Right cardiac atrium (tissue), 5 donors: ENCODE results near the gene SIPA1L3. TPM values are rescaled to one million over a fixed set of nuclear protein-coding genes. Genes with fewer than 3 reads are reported as not detected.
"Not testable (repeated sequence)": the region's sequence is repeated elsewhere in the genome, so short reads cannot be mapped to it uniquely, and the experiment has no call there.

Experiments used
- ATAC-seq, 2 donors: fragments of 200-7000 bp; cut with Tn5 transposase; one replicate each; pipeline versions ENCODE4 v1.8.0 to v1.9.1; 2020; ENCODE audit warnings: moderate library complexity in 2 of 2, mild to moderate bottlenecking in 1 of 2
- DNase-seq, 3 donors: peaks; one replicate each; pipeline ENCODE4 v3.0.0-alpha.2; 2020
- H3K27ac ChIP-seq: one replicate; pipeline ENCODE4 v1.5.1; 2013; ENCODE audit warnings: mild to moderate bottlenecking, low read length, control low read depth, moderate library complexity
- H3K27me3 ChIP-seq: one replicate; pipeline ENCODE4 v1.6.1; 2013; ENCODE audit not compliant: control insufficient read depth, insufficient read depth
- H3K4me1 ChIP-seq: one replicate; pipeline ENCODE4 v1.6.1; 2013; ENCODE audit warnings: low read length; ENCODE audit not compliant: control insufficient read depth, insufficient read depth
- H3K4me3 ChIP-seq: one replicate; pipeline ENCODE4 v1.5.1; 2013; ENCODE audit warnings: low read length, control low read depth
- H3K9me3 ChIP-seq: one replicate; pipeline ENCODE4 v1.6.1; 2013; ENCODE audit warnings: low read length; ENCODE audit not compliant: control insufficient read depth
- WGBS: extraction: QIAGEN DNeasy Blood & Tissue Kit; methylation state at CpG from one replicate; pipeline ENCODE4 v1.1.7; 2013; 5-methylcytosine and 5-hydroxymethylcytosine counted together
- intact Hi-C, 4 donors: fragments of 100-400 bp; cut with DNase I; formaldehyde crosslinking; loops; one replicate each; pipeline versions ENCODE4 v1.11.0 to v1.14.0; 2022 to 2023
- polyA plus RNA-seq: library from polyadenylated mRNA; stranded (reverse); fragments of 200-250 nt; gene quantifications from one replicate; pipeline ENCODE4 v1.2.3, GENCODE V29; 2013
- total RNA-seq, 4 donors: library from RNA; stranded (reverse); fragmentation: NEBNext Ultra II Directional; extraction: Animal tissue kit (Norgen Biotek cat#: 25700); gene quantifications; one replicate each; pipeline ENCODE4 v1.2.1, GENCODE V29; 2021
- donor health status: healthy with polysubstance abuse.
- donor health status: DM: no; HTN: yes; CAD: no.
- donor health status: DM: no; HTN: no; CAD: no.
- donor health status: DM: no; HTN: yes; CAD: no; lungs with severe emphysema.
- donor health status: DM: yes; HTN: yes; CAD: no.

The SIPA1L3 gene
- total and polyA plus RNA-seq, 5 donors = 7.5 to 19.8 (median 10.2) TPM

DNA sequence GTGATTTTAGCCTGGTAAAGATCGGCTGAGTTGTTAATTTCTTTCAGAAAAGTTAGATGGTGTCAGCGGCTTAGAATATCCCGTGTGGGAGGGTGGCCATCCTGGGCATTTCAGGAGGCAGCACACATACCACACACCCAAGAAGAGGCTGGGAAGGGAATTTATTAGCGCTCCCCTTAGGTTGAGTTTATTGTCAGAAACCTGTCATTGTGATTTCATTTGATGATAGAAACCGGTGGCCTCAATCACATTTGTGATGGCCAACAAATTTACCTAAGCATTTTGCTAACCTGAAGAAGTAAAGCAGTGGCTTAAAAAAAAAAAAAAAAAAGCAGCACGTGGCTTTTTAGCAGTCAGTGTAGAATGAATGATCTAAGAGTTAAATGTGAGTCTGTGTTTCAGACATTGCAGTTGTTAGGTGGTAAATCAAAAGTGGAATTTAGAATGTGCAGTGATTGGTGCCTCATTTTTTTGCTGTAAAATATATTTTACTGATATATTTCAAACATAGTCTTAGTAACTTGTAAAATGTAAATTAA, 2.7 kb downstream of the SIPA1L3 start:
- ATAC-seq (no peak), DNase-seq (no peak)
- 66% methylated on average over 6 of the region's 6 CpGs for WGBS
- H3K9me3 ChIP-seq = no peaks in the 10 kb centered on the region
- intact Hi-C loops = loop anchor here in 3 of 4 donors (10.0 kb wide), 4 partner anchors 225 to 425 kb away; partner anchors contain the start of genes CATSPERG (in 2 of the 3) and PPP1R14A (in 1 of the 3)
- no peak overlapping the region for H3K4me3 ChIP-seq
- H3K27me3 ChIP-seq = no peaks in the 10 kb centered on the region
- no peak overlapping the region for H3K27ac ChIP-seq
- peaks cover 6% of the 10 kb centered on the region for H3K4me1 ChIP-seq

DNA sequence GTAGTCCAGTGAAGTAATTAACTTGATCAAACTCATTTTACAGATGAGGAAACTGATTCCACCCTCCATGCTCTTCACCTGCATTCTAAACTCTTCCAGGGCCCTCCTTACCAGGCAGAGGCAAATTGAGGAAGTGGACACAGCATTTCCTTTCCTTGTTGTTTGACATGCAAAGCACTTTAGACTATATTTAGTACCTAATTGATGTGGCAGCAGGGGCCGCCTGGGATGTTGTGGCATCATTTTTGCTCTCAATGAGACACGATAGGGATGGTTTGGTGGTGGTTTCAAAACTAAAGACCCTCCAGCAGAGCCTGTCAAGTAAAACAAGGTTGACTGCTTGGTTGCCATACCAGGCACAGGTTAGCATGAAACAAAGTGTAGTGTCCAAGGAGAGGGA, 7.9 kb downstream of the SIPA1L3 start:
- 41% methylated on average over 2 of the region's 2 CpGs for WGBS
- Histone ChIP-seq H3K27ac (no peak overlapping the region), H3K9me3 (no peaks in the 10 kb centered on the region), H3K4me1 (no peaks in the 10 kb centered on the region), H3K4me3 (no peak overlapping the region), H3K27me3 (no peaks in the 10 kb centered on the region)
- ATAC-seq (no peak), DNase-seq (no peak)
- intact Hi-C loops = no loop called here

DNA sequence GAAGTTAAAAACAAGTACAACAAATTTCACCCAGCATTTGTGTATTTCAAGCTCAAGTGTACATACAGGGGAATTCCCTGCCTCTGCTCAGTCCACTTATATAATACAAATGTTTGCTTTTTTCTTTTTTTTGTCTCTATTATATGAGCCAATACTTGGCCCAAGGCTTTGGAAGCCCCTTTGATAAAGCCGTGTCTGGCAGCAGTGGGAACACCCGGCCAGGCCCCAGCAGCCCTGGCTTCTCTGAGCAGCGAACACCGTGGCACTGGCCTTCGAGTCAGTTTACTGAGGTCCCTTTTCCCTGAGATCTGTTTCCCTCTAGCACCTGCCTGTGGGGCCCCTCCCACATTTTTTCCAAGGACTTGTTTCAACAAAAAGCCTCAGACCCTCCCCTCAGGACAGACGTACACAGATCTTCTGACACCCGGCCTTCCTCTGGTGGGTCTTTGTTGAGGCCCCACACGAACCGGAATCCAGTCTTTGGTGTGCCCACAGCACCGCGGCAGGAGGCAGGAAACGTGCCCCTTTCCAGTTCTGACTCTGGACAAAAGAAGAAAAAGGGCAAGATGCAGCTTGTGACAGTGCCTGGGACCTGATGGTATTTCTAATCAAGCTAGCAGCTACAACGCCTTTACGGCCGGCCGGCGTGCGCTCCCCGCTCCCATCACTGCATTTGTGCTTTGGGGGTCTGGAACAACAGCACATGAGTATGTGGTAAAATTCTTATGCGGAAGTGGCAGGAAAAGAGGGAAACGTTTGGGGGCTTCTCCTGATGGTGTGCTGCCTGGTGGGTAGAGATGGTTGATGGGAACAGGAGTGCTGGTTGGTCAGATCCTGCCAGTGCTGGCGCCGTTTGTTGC, 13.8 kb downstream of the SIPA1L3 start:
- H3K9me3 ChIP-seq = no peaks in the 10 kb centered on the region
- WGBS = 73% methylated on average over 23 of the region's 23 CpGs
- H3K4me3 ChIP-seq = no peak overlapping the region
- no peak overlapping the region for H3K27ac ChIP-seq
- H3K4me1 ChIP-seq = no peaks in the 10 kb centered on the region
- H3K27me3 ChIP-seq = no peaks in the 10 kb centered on the region
- ATAC-seq = no peak
- no peak for DNase-seq
- intact Hi-C loops = no loop called here

DNA sequence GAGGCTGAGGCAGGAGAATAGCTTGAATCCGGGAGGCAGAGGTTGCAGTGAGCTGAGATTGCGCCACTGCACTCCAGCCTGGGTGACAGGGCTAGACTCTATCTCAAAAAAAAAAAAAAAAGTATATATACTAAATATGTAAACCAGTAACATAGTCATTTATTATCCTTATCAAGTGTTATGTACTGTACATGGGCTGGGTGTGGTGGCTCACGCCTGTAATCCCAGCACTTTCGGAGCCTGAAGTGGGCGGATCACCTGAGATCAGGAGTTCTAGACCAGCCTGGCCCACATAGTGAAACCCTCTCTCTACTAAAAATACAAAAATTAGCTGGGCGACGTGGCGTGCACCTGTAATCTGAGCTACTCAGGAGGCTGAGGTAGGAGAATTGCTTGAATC, 17.6 kb downstream of the SIPA1L3 start:
- H3K9me3 ChIP-seq, intact Hi-C loops, H3K4me3 ChIP-seq, H3K27me3 ChIP-seq, DNase-seq, H3K4me1 ChIP-seq, ATAC-seq, H3K27ac ChIP-seq: not testable (repeated sequence)
- WGBS = 96% methylated on average over 8 of the region's 8 CpGs

DNA sequence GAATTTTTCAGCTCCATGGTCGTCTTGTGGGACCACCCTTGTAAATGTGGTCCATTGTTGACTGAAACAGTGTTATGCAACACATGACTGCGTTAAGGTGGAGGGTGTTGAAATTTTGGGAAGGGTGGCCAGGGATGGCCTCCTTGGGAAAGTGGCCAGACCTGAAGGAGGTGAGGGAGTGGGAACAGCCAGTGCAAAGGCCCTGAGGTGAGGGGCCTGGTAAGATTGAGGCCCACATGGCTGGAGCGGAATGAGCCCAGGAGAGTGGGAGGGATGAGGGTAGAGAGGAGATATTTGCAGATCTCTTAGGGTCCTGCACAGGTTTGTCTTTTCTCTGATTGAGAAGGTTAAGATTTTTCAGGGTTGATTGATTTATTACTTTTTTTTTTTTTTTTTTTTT, 18.2 kb downstream of the SIPA1L3 start:
- no peak overlapping the region for H3K27ac ChIP-seq
- H3K4me3 ChIP-seq = no peak overlapping the region
- no peaks in the 10 kb centered on the region for H3K27me3 ChIP-seq
- ATAC-seq (no peak), DNase-seq (no peak)
- H3K4me1 ChIP-seq = no peaks in the 10 kb centered on the region
- 97% methylated on average over 3 of the region's 3 CpGs for WGBS
- H3K9me3 ChIP-seq = no peaks in the 10 kb centered on the region
- intact Hi-C loops = no loop called here

DNA sequence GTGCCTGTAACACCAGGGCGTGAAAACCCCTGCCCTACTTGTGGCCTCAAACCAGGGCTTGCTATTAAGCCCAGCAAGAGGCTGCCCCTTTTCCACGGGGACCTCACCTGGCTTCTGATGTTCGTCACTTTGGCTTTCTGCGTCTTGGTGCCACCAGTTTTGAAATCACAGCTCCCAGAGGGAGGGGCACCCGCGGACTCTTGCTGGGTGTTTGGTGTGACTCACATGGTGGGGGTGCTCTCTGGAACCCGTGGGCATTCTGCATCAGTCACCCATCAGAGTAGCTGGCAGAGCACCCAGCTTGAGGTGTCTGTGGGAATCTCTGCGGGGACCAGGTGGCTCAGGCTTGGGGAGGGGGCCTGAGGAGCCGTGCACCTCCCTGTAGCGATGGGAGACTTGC, 19.2 kb downstream of the SIPA1L3 start:
- H3K9me3 ChIP-seq = no peaks in the 10 kb centered on the region
- no peak overlapping the region for H3K4me3 ChIP-seq
- no peaks in the 10 kb centered on the region for H3K27me3 ChIP-seq
- no peak for DNase-seq
- intact Hi-C loops = no loop called here
- no peak for ATAC-seq
- WGBS = 89% methylated on average over 10 of the region's 10 CpGs
- H3K27ac ChIP-seq = no peak overlapping the region
- H3K4me1 ChIP-seq = no peaks in the 10 kb centered on the region

DNA sequence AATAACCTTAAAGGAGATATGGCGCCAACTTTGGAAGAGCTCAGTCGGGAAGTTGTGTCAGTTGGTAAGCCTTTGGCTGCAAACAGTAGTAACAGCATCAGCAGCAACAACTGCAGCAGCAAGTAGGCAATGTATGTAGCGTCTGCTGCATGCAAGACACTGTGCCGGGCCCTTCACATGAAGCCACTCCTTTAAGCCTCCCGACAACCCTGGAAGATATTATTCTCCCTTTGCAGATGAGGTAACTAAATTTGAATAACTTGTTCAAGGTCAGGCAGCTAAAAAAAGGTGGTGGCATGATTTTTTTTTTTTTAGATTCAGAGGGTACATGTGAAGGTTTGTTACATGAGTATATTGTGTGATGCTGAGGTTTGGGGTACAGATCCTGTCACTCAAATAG, 19.7 kb downstream of the SIPA1L3 start:
- intact Hi-C loops = no loop called here
- H3K4me1 ChIP-seq = no peaks in the 10 kb centered on the region
- H3K9me3 ChIP-seq = no peaks in the 10 kb centered on the region
- no peak overlapping the region for H3K27ac ChIP-seq
- DNase-seq (no peak), ATAC-seq (no peak)
- H3K27me3 ChIP-seq = no peaks in the 10 kb centered on the region
- 86% methylated on average over 5 of the region's 5 CpGs for WGBS
- H3K4me3 ChIP-seq = no peak overlapping the region

DNA sequence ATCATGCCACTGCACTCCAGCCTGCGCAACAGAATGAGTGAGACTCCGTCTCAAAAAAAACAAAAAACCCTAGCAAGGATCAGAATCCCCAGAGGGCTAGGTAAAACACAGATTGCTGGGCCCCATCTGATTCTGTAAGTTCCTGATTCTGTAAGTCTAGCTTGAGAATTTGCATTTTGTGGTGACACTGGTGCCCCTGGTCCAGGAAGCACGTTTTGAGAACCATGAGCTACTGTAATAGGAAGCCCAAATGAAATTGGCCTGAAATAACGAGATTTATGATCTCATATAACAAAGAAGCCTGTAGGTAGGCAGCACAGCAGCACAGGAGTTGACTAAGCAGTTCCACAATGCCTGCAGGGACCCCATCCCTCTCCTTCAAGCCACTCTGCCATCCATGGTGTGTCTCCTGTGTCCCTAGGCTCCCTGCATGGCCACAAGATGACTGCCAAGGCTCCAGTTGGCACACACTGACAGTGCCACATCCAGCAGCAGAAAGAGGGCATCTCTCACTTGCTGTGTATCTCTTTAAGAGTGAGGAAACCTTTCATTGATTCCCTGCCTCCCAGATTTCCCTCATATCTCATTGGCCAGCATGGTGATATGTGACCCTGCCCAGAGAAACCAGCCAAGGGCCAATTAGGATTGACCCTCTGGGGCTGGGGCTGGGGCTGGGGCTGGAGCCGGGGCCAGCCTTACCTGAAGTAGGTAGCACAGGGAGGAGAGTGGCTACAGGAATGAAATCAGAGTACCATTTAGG, 21.7 kb downstream of the SIPA1L3 start:
- Histone ChIP-seq H3K4me1 (peaks cover 5% of the 10 kb centered on the region), H3K27me3 (no peaks in the 10 kb centered on the region), H3K9me3 (no peaks in the 10 kb centered on the region), H3K27ac (no peak overlapping the region), H3K4me3 (no peak overlapping the region)
- no peak for DNase-seq
- intact Hi-C loops = no loop called here
- no peak for ATAC-seq
- WGBS = 70% methylated on average over 5 of the region's 5 CpGs

DNA sequence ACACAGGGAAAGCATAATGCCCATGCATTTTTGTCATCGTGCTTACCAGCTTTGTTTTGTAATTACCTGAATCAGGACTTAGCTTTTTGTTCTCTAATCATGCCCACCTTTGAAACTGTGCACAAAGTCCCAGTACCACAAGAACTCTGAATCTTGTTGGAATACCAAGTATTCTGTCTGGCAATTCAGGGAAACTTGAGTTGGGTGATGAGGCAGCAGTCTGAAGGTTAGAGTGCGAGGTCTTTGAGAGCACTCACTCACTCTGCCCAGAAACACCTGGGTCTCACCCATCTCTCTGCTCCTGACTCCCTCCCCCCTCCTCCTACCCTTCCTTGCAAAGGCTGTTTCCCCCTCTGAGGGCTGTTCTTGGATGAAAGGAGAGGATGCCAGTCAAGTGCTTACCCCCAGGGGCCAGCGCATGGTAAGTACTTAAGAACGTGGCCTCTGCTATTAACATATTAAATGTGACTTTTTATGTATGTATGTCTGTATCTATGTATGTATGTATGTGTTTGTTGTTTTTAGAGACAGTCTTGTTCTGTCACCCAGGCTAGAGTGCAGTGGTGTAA, 22.4 kb downstream of the SIPA1L3 start:
- 90% methylated on average over 4 of the region's 4 CpGs for WGBS
- H3K27ac ChIP-seq = no peak overlapping the region
- no peak for DNase-seq
- no peak for ATAC-seq
- no peaks in the 10 kb centered on the region for H3K9me3 ChIP-seq
- H3K4me3 ChIP-seq = no peak overlapping the region
- intact Hi-C loops = no loop called here
- peaks cover 6% of the 10 kb centered on the region for H3K4me1 ChIP-seq
- H3K27me3 ChIP-seq = no peaks in the 10 kb centered on the region

DNA sequence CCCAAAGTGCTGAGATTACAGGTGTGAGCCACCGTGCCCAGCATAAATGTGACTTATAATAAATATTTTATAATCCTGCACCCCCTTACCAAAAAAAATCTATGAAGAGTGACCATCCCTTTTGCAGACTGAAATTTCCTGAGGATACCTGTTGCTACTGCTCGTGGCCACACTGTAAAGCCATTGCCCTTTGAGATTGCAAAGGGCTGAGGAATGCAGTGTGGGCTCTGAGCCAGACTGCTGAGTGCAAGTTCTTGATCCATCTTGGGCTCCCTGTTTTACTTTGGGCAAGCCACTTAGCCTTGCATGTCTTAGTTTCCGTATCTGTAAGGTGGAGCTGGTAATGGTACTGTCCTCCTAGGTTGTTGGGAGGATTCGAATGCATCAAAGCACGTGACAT, 23.4 kb downstream of the SIPA1L3 start:
- DNase-seq (no peak), ATAC-seq (no peak)
- no peak overlapping the region for H3K27ac ChIP-seq
- H3K27me3 ChIP-seq = no peaks in the 10 kb centered on the region
- H3K4me1 ChIP-seq = peaks cover 6% of the 10 kb centered on the region
- WGBS = 88% methylated on average over 5 of the region's 5 CpGs
- intact Hi-C loops = no loop called here
- peaks cover 1% of the 10 kb centered on the region for H3K9me3 ChIP-seq
- no peak overlapping the region for H3K4me3 ChIP-seq
